ENCODE results near the gene CYBA.

Gene CYBA

DNA sequence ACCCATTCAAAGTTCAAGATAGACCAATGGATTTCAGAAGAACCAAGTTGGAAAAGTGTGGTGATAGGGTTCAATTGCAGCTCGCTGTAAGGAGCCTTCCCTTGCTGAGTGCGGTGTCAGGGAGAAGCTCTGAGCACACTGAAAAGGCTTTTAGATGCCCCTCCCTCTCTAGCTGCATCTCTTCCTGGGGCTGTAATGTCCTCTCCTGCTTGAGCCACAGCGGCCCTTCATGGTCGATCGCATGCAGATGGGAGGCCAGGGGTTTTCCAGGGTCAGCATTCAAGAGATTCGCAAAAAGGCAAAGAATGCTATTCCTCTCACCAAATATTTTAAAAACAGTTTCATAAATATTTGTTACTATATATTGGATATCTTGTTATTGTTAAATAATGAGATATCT lies 56.9 kb downstream of the CYBA start:
- DNase-seq (ENCODE audit: low read depth in 2 of 3, low spot score in 1 of 3): no peak

DNA sequence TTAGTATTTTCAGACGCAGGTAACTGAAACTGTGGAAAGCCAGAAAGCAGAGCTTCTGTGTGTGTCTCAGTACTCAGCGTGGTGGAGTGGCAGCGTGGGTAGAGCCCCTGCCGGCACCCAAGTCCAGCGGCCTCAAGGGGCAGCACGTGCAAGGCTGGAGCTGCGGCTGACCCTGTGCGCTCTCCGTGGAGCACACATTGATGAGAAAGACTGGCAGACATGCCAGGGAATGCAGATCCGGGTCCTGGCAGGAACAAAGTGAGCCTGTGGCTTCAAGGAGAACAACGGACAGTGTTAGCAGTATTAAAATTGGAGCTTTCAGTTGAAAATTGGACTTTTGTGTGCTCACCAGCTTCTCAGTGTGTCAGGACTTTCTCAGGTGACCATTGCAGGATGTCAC lies 57.4 kb downstream of the CYBA start:
- DNase-seq (ENCODE audit: low read depth in 2 of 3, low spot score in 1 of 3): no peak
